ENCODE data around the gene SKIDA1. TPM values are rescaled to one million over a fixed set of nuclear protein-coding genes. Genes with fewer than 3 reads are reported as not detected.

Gene SKIDA1
- total and polyA plus RNA-seq, 4 donors: 0.10 to 1.6 (median 0.80) TPM

GRCh38 chr10:21526188-21526859 is 842 bp upstream of the SKIDA1 start:
- H3K36me3 ChIP-seq (ENCODE audit: control insufficient read depth in 4 of 4, insufficient read depth in 4 of 4, low read length in 4 of 4): no peaks in the 10 kb centered on the region
- peaks cover 0 to 54% (median 10%) of the 10 kb centered on the region in 5 donors for H3K4me1 ChIP-seq (ENCODE audit: control insufficient read depth in 5 of 5, insufficient read depth in 5 of 5, low read length in 5 of 5)
- ATAC-seq (ENCODE audit: insufficient read depth, low FRiP score) (peak; percentile 54), DNase-seq (peak; percentile 95 to 97 (median 97))
- H3K9me3 ChIP-seq (ENCODE audit: control insufficient read depth in 4 of 4, insufficient read depth in 3 of 4, low read length in 3 of 4): no peaks in the 10 kb centered on the region
- peak overlapping the region; percentile 97 to 98 for H3K27ac ChIP-seq (ENCODE audit: low read depth in 1 of 2, low read length in 1 of 2)
- peak overlapping the region; percentile 58 for H3K4me3 ChIP-seq
- H3K27me3 ChIP-seq (ENCODE audit: control insufficient read depth in 3 of 3, insufficient read depth in 3 of 3, low read length in 2 of 3): no peaks in the 10 kb centered on the region
- 0 to 1% methylated on average over 40 to 56 of the region's 56 CpGs for WGBS, 2 donors
- TF ChIP-seq CTCF (IDR thresholded peaks at IDR 0.05; ENCODE audit: control extremely low read depth, extremely low read depth): no peak
- peak overlapping the region; percentile 85 to 99 for H3K9ac ChIP-seq (ENCODE audit: insufficient read depth in 1 of 2, low read length in 2 of 2)

- TF ChIP-seq CTCF (IDR thresholded peaks at IDR 0.05; ENCODE audit: control extremely low read depth, extremely low read depth): no peak
- ATAC-seq (ENCODE audit: insufficient read depth, low FRiP score) (no peak), DNase-seq (peak; percentile 51 to 87 (median 82))
- no peaks in the 10 kb centered on the region for H3K27me3 ChIP-seq (ENCODE audit: control insufficient read depth in 3 of 3, insufficient read depth in 3 of 3, low read length in 2 of 3)
- H3K9ac ChIP-seq (ENCODE audit: insufficient read depth in 1 of 2, low read length in 2 of 2): peak overlapping the region; percentile 85 to 97
- peak overlapping the region; percentile 51 for H3K4me3 ChIP-seq
- H3K27ac ChIP-seq (ENCODE audit: low read depth in 1 of 2, low read length in 1 of 2): peak overlapping the region; percentile 82 to 97
- H3K4me1 ChIP-seq (ENCODE audit: control insufficient read depth in 5 of 5, insufficient read depth in 5 of 5, low read length in 5 of 5): peaks cover 0 to 63% (median 14%) of the 10 kb centered on the region in 5 donors
- no peaks in the 10 kb centered on the region for H3K36me3 ChIP-seq (ENCODE audit: control insufficient read depth in 4 of 4, insufficient read depth in 4 of 4, low read length in 4 of 4)
- no peaks in the 10 kb centered on the region for H3K9me3 ChIP-seq (ENCODE audit: control insufficient read depth in 4 of 4, insufficient read depth in 3 of 4, low read length in 3 of 4)
- WGBS, 2 donors: 2 to 21% methylated on average over 23 of the region's 23 CpGs
Observed at GRCh38 chr10:21524526-21525366, 736 bp downstream of the SKIDA1 start.

GRCh38 chr10:21524131-21524525 is 1.4 kb downstream of the SKIDA1 start:
- Histone ChIP-seq H3K9me3 (ENCODE audit: control insufficient read depth in 4 of 4, insufficient read depth in 3 of 4, low read length in 3 of 4) (no peaks in the 10 kb centered on the region), H3K4me3 (no peak overlapping the region), H3K27ac (ENCODE audit: low read depth in 1 of 2, low read length in 1 of 2) (peak overlapping the region in 1 of 2 donors; percentile 97), H3K27me3 (ENCODE audit: control insufficient read depth in 3 of 3, insufficient read depth in 3 of 3, low read length in 2 of 3) (no peaks in the 10 kb centered on the region), H3K36me3 (ENCODE audit: control insufficient read depth in 4 of 4, insufficient read depth in 4 of 4, low read length in 4 of 4) (no peaks in the 10 kb centered on the region), H3K9ac (ENCODE audit: insufficient read depth in 1 of 2, low read length in 2 of 2) (peak overlapping the region; percentile 38 to 86), H3K4me1 (ENCODE audit: control insufficient read depth in 5 of 5, insufficient read depth in 5 of 5, low read length in 5 of 5) (peaks cover 0 to 66% (median 14%) of the 10 kb centered on the region in 5 donors)
- DNase-seq (peak in 1 of 3 donors; percentile 56), ATAC-seq (ENCODE audit: insufficient read depth, low FRiP score) (no peak)
- no peak for TF ChIP-seq CTCF (IDR thresholded peaks at IDR 0.05; ENCODE audit: control extremely low read depth, extremely low read depth)
- 35 to 51% methylated on average over 7 of the region's 7 CpGs for WGBS, 2 donors

All from lung (tissue), 12 donors.